Omental fat pad (tissue), 4 donors: Measurements from ENCODE around the gene N4BP2L2. TPM values are rescaled to one million over a fixed set of nuclear protein-coding genes. Genes with fewer than 3 reads are reported as not detected.

Source experiments
- ATAC-seq: fragments of 150-250 bp; one replicate; pipeline ENCODE4 v1.9.1; 2016; ENCODE audit warnings: mild to moderate bottlenecking, moderate library complexity; ENCODE audit not compliant: low FRiP score
- DNase-seq: peaks from one replicate; pipeline ENCODE4 v3.0.0-alpha.2; 2019; ENCODE audit warnings: low spot score
- total RNA-seq, 4 donors: library from RNA; depleted of rRNA; stranded (reverse); fragments of >200 nt; gene quantifications; one replicate each; pipeline ENCODE4 v1.1.0, GENCODE V29; 2016
- TF ChIP-seq, protein P1 (sequence below), 3 donors: fragments of 450-650 bp; IDR thresholded peaks; one replicate each; pipeline ENCODE4 v1.5.1; 2016 to 2017; ENCODE audit warnings: antibody characterized with exemption in 3 of 3, mild to moderate bottlenecking in 3 of 3, moderate library complexity in 2 of 3

The N4BP2L2 gene
- total RNA-seq, 4 donors from 2014 or later, result 95.2 to 202 (median 136) TPM

DNA sequence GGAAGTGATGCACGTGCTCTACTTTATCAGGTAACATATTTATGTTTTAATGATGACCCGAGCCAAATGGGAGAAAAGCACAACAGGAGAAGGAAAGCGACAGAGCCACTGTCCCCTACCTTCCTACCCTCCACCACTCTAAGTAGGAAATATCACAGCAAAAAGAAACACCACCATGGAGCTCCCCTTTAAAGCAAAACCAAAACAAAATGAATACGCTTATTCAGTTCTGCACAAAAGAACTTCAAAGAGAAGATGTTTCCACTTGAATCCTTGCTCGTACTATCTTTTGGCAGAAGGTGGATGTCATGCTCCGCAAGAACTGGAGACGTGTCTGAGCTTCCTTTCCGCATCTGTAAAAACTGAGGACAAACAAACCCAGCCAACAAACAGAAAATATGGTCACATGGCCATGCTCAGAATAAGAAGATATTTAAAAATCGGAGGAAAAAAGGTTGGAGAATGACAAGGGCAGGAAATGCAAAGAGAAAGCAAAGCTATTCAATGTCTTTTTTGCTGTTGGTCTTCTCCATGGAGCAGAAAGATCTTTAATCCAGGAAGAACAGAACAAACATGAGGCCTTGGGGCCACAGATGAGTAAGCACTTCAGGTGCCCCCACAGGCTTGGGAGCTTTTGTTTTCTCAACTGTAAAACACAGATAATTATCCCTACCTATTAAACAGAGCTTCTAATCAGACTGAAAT is 130.1 kb downstream of the N4BP2L2 start:
- DNase-seq (no peak), ATAC-seq (no peak)
- TF ChIP-seq, protein P1, sequence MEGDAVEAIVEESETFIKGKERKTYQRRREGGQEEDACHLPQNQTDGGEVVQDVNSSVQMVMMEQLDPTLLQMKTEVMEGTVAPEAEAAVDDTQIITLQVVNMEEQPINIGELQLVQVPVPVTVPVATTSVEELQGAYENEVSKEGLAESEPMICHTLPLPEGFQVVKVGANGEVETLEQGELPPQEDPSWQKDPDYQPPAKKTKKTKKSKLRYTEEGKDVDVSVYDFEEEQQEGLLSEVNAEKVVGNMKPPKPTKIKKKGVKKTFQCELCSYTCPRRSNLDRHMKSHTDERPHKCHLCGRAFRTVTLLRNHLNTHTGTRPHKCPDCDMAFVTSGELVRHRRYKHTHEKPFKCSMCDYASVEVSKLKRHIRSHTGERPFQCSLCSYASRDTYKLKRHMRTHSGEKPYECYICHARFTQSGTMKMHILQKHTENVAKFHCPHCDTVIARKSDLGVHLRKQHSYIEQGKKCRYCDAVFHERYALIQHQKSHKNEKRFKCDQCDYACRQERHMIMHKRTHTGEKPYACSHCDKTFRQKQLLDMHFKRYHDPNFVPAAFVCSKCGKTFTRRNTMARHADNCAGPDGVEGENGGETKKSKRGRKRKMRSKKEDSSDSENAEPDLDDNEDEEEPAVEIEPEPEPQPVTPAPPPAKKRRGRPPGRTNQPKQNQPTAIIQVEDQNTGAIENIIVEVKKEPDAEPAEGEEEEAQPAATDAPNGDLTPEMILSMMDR (IDR thresholded peaks at IDR 0.05), result no peak

DNA sequence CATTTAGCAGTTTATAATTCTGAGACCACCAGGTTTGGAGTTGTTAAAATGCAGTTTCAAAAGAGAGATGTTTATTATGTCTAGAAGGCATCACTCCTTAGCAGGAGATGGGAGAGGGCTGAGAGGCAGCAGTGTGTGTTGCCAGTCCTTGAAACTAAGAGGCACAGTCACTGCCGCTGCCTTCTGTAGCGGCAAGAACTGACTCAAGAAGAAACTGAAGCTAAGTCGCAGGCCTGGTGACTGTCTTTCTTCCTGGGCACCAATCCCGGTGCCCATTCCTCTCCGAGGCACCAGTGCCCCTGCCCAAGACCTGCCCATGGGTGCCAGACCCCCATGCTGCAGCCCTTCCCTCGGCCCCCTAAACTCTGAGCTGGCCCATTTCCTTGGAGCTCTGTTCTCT is 130.7 kb downstream of the N4BP2L2 start:
- ATAC-seq, result no peak
- TF ChIP-seq, protein P1 (IDR thresholded peaks at IDR 0.05), result no peak

DNA sequence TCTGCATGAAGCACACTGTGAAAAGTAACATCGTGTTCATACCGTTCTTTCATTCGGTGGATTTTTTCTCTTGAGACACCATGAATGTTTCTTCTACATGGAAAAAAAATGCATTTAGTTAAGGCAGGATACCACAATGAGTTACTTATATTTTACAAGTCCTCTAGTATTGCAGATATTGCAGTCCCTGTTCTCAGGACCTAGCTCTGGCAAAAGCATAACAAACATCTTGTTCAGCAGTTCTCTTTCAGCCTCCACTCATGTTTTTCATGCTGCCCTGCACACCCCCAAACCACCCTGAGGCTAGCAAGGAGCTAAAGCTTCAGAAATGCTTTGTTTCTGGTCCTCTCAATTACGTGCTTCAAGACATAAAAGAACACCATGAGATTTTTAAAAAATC is 135.5 kb downstream of the N4BP2L2 start:
- ATAC-seq, result no peak
- TF ChIP-seq, protein P1 (IDR thresholded peaks at IDR 0.05), result no peak
- DNase-seq, result no peak

More for the DNA sequence above, 130.7 kb downstream of the N4BP2L2 start:
- no peak for DNase-seq

DNA sequence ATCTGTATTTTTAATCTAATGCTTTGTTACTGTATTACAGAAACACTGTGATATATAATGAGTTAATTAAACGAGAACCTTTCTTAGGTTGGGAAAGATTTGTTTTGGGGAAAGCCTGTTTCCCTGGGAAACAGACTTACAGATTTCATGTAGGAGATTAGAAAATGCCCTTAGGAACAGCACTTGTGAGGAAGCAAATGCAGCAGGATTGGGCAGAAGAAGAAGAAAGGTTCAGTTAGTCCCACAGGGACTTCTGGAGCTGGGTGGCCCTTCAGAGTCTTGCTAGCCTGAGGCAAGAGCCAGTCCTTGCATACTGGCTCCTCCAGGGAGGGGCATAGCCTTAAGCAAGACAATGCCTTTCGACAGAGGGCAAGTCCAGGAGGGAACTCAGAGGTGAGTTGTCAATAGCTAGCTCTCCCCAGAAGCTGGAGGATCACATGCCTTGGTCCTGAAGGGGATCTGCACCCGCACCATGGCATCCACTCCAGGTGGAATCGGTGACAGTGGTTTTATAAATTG is 147.4 kb downstream of the N4BP2L2 start:
- no peak for ATAC-seq
- no peak for DNase-seq
- TF ChIP-seq, protein P1 (IDR thresholded peaks at IDR 0.05), result no peak

DNA sequence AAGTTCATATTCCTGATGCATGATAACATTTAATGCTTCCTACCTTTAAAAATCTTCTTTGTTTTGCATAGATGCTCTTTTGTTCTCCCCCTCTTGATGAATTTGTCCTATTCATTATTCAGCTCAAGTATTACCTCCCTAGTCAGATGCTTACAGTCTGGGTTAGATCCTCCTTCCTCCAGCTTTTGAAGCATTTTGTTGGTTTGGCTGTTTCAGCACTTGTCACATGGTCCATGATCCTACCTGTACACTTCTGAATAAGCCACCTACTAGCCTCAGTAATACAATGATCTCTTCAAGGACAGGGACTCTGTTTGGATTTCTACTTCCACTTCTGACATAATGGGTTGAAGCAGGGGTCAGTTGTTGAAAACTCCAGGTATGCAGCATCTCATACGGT is 148.1 kb downstream of the N4BP2L2 start:
- ATAC-seq (no peak), DNase-seq (no peak)
- TF ChIP-seq, protein P1 (IDR thresholded peaks at IDR 0.05), result no peak

DNA sequence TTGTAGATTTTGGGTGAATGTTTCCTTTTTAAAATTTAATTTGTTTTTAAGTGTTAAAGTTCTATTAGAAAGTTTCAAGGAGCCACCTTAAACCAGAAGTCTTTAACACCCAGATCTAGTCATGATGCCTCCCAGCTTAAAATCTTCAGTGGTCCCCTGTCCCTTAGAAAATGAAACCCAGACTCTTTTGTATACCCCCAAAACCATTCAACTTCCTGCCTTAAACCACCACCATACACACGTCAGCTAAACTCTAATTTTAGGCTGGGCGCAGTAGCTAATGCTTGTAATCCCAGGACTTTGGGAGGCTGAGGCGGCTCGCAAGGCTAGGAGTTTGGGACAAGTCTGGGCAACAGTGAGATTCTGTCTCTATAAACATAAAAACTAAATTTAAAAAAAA is 148.5 kb downstream of the N4BP2L2 start:
- ATAC-seq (no peak), DNase-seq (no peak)
- TF ChIP-seq, protein P1 (IDR thresholded peaks at IDR 0.05), result no peak

DNA sequence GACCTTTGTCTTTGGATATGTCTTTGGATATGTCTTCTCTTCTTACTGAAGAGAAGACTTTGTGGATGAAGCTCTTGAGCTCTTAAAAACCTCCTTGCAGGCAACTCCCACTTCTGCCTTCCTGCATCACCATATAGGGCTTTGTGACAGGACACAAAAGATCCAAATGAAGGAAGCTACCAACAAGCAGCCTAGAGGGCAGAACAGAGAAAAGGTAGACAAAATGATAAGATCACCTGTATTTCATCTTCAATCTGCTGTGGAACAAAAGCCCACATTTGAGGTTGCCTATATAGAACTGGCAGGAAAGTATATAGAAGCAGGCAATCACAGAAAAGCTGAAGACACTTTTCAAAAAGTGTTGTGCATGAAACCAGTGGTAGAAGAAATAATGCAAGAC is 153.2 kb downstream of the N4BP2L2 start:
- ATAC-seq (no peak), DNase-seq (no peak)
- TF ChIP-seq, protein P1 (IDR thresholded peaks at IDR 0.05), result no peak
